Measurements from ENCODE around the gene USH1G. TPM values are rescaled to one million over a fixed set of nuclear protein-coding genes. Genes with fewer than 3 reads are reported as not detected.

Gene USH1G
- total RNA-seq, 4 donors from 2014 or later = 0.27 to 0.32 TPM; not detected in 2

DNA sequence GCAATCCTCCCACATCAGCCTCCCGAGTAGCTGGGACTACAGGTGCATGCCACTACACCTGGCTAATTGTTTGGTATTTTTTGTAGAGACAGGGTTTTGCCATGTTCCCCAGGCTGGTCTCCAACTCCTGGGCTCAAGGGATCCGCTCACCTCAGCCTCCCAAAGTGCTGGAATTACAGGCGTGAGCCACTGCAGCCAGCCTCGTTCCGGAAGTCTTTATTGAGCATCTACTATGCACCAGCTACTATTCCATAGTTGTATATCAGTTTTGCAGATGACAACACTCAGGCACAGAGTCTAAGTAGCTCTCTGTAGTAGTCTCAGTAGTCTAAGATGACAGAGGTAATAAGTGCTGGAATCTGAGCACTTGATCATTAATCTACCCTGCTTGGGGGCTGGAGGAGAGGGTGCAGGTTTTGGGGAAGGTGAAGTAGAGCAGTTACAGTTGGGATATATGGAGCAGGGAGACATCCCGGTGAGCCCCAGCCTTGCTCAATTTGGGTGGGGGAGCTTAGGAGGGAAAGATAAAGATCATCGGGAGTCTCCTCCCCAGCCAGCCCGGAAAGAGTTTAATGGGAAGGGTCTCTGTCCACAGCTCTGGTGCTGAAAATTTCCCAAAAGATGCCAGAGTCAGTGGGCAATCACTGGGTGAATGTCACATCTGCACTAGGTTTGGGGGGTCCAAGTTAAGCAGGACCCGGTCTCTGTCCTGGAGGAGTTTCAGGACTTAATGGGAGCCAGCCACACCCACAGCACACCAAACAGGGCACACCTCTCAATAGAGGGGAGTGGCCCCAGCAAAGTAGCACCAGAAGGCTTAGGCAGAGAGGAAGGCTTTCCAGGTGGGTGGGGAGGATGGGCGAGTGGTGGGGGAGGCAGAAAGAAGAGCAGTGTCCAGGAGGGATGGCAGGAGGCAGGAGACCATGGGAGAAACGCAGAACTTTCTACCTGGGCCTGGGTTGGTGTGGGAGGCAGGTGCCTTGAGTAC, 14.3 kb upstream of the USH1G start:
- intact Hi-C loops (cut with DNase I; ENCODE audit: low total_unique reads) = no loop called here
- Histone ChIP-seq H3K4me1 (peaks cover 0 to 11% (median 9%) of the 10 kb centered on the region in 4 donors), H3K36me3 (no peaks in the 10 kb centered on the region), H3K9me3 (no peaks in the 10 kb centered on the region), H3K27ac (no peak overlapping the region), H3K27me3 (peaks cover 95% of the 10 kb centered on the region), H3K4me3 (no peak overlapping the region)
- DNase-seq = no peak
- in situ Hi-C loops (cut with MboI; ENCODE audit: low pct_ligation_motif_present in 1 of 4, low pct_unique_long_range_greater_than_20kb in 1 of 4, low sequenced_read_pairs in 3 of 4) = no loop called here
- 36 to 50% methylated on average over 2 to 11 of the region's 11 CpGs for WGBS, 2 donors (ENCODE audit: low coverage in 1 of 2)
- TF ChIP-seq POLR2AphosphoS5 (IDR thresholded peaks at IDR 0.05) = no peak
- TF ChIP-seq, protein P1, sequence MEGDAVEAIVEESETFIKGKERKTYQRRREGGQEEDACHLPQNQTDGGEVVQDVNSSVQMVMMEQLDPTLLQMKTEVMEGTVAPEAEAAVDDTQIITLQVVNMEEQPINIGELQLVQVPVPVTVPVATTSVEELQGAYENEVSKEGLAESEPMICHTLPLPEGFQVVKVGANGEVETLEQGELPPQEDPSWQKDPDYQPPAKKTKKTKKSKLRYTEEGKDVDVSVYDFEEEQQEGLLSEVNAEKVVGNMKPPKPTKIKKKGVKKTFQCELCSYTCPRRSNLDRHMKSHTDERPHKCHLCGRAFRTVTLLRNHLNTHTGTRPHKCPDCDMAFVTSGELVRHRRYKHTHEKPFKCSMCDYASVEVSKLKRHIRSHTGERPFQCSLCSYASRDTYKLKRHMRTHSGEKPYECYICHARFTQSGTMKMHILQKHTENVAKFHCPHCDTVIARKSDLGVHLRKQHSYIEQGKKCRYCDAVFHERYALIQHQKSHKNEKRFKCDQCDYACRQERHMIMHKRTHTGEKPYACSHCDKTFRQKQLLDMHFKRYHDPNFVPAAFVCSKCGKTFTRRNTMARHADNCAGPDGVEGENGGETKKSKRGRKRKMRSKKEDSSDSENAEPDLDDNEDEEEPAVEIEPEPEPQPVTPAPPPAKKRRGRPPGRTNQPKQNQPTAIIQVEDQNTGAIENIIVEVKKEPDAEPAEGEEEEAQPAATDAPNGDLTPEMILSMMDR (IDR thresholded peaks at IDR 0.05) = no peak
- no peak for TF ChIP-seq POLR2A (IDR thresholded peaks at IDR 0.05)
- TF ChIP-seq EP300 (IDR thresholded peaks at IDR 0.05; ENCODE audit: low read depth) = no peak

DNA sequence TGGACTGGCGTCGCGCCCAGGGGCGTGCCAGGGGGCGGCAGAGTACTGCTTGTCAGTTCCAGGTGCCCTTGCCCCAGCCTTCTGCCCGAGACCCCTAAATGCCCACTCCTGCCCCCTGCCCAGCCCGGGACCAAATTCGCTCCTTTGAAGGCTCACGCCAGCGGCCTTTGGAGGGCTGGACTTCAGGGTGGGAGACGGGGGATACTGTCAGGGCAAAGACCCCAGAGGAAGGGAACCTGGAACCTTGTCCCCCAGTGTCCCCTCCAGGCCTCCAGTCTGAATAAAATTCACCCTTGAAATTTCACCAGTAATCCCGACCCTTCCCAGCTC, 13.4 kb upstream of the USH1G start:
- Histone ChIP-seq H3K4me1 (peaks cover 0 to 11% (median 9%) of the 10 kb centered on the region in 4 donors), H3K36me3 (no peaks in the 10 kb centered on the region), H3K27me3 (peaks cover 96% of the 10 kb centered on the region), H3K4me3 (no peak overlapping the region), H3K9me3 (no peaks in the 10 kb centered on the region), H3K27ac (no peak overlapping the region)
- DNase-seq = no peak
- no peak for TF ChIP-seq POLR2AphosphoS5 (IDR thresholded peaks at IDR 0.05)
- TF ChIP-seq POLR2A (IDR thresholded peaks at IDR 0.05) = no peak
- TF ChIP-seq, protein P1 (IDR thresholded peaks at IDR 0.05) = no peak
- no peak for TF ChIP-seq EP300 (IDR thresholded peaks at IDR 0.05; ENCODE audit: low read depth)
- whole genome bisulfite sequencing, 2 donors (ENCODE audit: low coverage in 1 of 2) = 30 to 33% methylated on average over 1 to 10 of the region's 12 CpGs
- intact Hi-C loops (cut with DNase I; ENCODE audit: low total_unique reads) = no loop called here
- in situ Hi-C loops (cut with MboI; ENCODE audit: low pct_ligation_motif_present in 1 of 4, low pct_unique_long_range_greater_than_20kb in 1 of 4, low sequenced_read_pairs in 3 of 4) = no loop called here

DNA sequence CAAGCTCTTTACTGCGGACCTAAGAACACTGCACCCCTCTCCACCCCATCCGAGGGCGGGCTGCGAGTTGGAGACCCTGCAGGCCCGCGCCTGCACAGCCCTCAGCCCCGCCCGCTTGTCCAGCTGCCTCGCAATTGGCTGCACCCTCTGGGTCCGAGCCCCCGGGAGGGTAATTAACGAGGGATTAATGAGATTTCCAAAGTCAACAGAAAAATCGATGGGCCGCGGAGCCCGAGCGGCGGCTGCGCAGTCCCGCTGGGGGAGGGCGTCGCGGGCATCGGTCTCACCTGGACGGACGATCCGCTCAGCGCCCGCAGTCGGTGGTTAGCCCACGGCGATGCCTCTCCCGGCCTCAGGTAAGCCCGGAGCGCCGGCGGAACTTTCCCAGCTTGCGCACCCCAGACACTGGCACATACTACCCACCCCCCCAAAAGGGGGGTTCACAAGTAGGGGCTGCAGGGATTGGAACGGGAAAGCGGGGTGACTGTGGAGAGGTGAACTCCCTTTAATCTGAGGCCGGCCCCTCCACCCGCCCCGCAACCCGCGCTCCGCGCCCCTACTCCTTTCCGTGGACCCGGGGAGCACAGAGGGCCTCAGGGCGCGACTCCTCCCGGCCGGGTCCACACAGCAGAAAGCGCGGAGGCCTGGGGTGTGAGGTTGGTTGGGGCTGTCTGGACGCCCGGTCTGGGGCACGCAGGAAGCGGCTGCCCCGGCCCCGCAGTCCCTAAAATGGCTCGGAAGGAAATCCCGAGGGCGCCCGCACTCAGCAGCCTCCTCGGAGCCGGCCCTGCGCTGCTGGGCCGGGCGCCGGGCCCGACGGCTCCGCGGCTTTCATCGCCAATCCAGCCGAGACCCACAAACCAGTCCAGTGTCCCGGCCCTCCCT, 12.8 kb upstream of the USH1G start, which contains the start of gene OTOP3:
Gene OTOP3, plus strand, starts transcription at position 314 of the 885 bp plus-strand sequence. Its CDS starts 24 bp downstream, at position 338.
- no peak for DNase-seq
- in situ Hi-C loops (cut with MboI; ENCODE audit: low pct_ligation_motif_present in 1 of 4, low pct_unique_long_range_greater_than_20kb in 1 of 4, low sequenced_read_pairs in 3 of 4) = no loop called here
- 10% methylated on average over 59 of the region's 78 CpGs; no CpG with 5 or more reads in 1 of the 2 donors for WGBS, 2 donors (ENCODE audit: low coverage in 1 of 2)

More for the DNA sequence above, 12.8 kb upstream of the USH1G start, which contains the start of gene OTOP3:
- Histone ChIP-seq H3K27ac (no peak within 1 kb of the TSS), H3K4me3 (peak within 1 kb of the TSS in 1 of 4 donors; percentile 11), H3K27me3 (peaks cover 96% of the 10 kb centered on the region), H3K9me3 (no peaks in the 10 kb centered on the region), H3K4me1 (peaks cover 0 to 11% (median 9%) of the 10 kb centered on the region in 4 donors), H3K36me3 (no peaks in the 10 kb centered on the region)
- no peak for TF ChIP-seq POLR2A (IDR thresholded peaks at IDR 0.05)
- no peak for TF ChIP-seq POLR2AphosphoS5 (IDR thresholded peaks at IDR 0.05)
- TF ChIP-seq, protein P1 (IDR thresholded peaks at IDR 0.05) = no peak
- TF ChIP-seq EP300 (IDR thresholded peaks at IDR 0.05; ENCODE audit: low read depth) = no peak
- intact Hi-C loops (cut with DNase I; ENCODE audit: low total_unique reads) = no loop called here

All from transverse colon (tissue), 4 donors.